ENCODE measurements around the gene RNF217. TPM values are rescaled to one million over a fixed set of nuclear protein-coding genes. Genes with fewer than 3 reads are reported as not detected.

RNF217 gene
- total RNA-seq, 1 donor from 2014 or later = 2.2 TPM

- H3K27ac Mint-ChIP-seq = no peak overlapping the region
- H3K9me3 Mint-ChIP-seq = no peaks in the 10 kb centered on the region
- intact Hi-C loops (cut with micrococcal nuclease) = no loop called here
- no peaks in the 10 kb centered on the region for H3K36me3 Mint-ChIP-seq (ENCODE audit: low read depth)
- peaks cover 31% of the 10 kb centered on the region for H3K27me3 Mint-ChIP-seq (ENCODE audit: low read depth)
- H3K4me1 Mint-ChIP-seq (ENCODE audit: low read depth) = no peaks in the 10 kb centered on the region
- DNase-seq (ENCODE audit: low spot score) = no peak
- no peak overlapping the region for H3K4me3 Mint-ChIP-seq (ENCODE audit: low read depth)
Measured at GRCh38 chr6:125097186-125097585, 134.9 kb downstream of the RNF217 start.

DNA sequence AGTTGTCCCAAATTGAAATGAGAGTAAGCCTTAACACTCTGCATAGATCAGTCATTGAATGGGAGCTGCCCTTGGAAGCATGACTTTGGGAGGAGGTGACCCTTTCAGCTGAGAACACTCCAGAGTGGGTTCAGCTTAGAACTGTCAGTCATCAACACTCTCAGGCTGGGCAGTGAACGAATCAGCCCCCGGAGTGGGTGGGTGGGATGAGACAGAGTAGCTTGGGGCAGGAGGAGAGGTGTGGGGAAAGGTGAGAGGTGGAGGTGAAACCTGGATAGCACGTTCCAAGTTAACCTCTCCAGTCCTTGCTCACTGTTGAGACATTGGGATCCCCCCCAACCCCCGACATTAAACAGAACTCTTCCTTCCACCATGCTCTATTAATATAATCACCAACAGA is 136.0 kb downstream of the RNF217 start:
- no peak overlapping the region for H3K27ac Mint-ChIP-seq
- no peaks in the 10 kb centered on the region for H3K4me1 Mint-ChIP-seq (ENCODE audit: low read depth)
- no peak overlapping the region for H3K4me3 Mint-ChIP-seq (ENCODE audit: low read depth)
- no peaks in the 10 kb centered on the region for H3K9me3 Mint-ChIP-seq
- no peak for DNase-seq (ENCODE audit: low spot score)
- peaks cover 31% of the 10 kb centered on the region for H3K27me3 Mint-ChIP-seq (ENCODE audit: low read depth)
- intact Hi-C loops (cut with micrococcal nuclease) = no loop called here
- no peaks in the 10 kb centered on the region for H3K36me3 Mint-ChIP-seq (ENCODE audit: low read depth)

GRCh38 chr6:125099211-125100073 is 137.2 kb downstream of the RNF217 start:
- DNase-seq (ENCODE audit: low spot score) = no peak
- no peaks in the 10 kb centered on the region for H3K9me3 Mint-ChIP-seq
- intact Hi-C loops (cut with micrococcal nuclease) = no loop called here
- H3K4me1 Mint-ChIP-seq (ENCODE audit: low read depth) = no peaks in the 10 kb centered on the region
- H3K27ac Mint-ChIP-seq = no peak overlapping the region
- peaks cover 31% of the 10 kb centered on the region for H3K27me3 Mint-ChIP-seq (ENCODE audit: low read depth)
- no peaks in the 10 kb centered on the region for H3K36me3 Mint-ChIP-seq (ENCODE audit: low read depth)
- H3K4me3 Mint-ChIP-seq (ENCODE audit: low read depth) = peak overlapping the region; percentile 55

DNA sequence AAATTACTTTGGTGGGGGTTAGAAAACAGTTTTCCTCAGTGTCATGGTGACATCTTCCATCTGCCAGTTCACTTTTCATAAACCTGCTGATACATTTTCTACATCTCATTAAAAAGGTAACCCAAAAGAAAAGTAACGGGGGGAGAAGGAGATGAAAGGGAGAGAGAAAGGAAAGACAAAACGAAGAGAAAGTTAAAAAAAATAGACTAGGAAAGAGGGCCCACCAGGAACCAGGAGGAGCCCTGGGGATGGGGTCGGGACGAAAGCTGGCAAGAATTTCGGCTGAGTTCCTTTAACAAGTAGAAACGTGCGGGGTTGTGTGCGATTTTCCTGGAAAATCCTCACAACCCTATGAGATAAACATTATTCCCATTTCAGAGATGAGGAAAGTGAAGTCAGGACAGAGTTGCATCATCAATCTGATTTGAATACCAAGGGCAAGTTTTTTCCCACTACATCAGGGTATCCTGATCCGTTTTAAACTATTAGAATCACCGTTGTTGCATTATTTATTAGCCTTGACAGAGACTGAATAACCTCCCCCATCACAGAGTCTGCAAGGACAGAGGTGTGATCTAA is 137.9 kb downstream of the RNF217 start:
- Mint-ChIP-seq H3K36me3 (ENCODE audit: low read depth) (no peaks in the 10 kb centered on the region), H3K9me3 (no peaks in the 10 kb centered on the region), H3K4me3 (ENCODE audit: low read depth) (peak overlapping the region; percentile 35)

GRCh38 chr6:125101128-125101527 is 138.9 kb downstream of the RNF217 start:
- H3K4me3 Mint-ChIP-seq (ENCODE audit: low read depth) = no peak overlapping the region
- intact Hi-C loops (cut with micrococcal nuclease) = no loop called here
- H3K27ac Mint-ChIP-seq = no peak overlapping the region
- no peaks in the 10 kb centered on the region for H3K36me3 Mint-ChIP-seq (ENCODE audit: low read depth)
- H3K4me1 Mint-ChIP-seq (ENCODE audit: low read depth) = no peaks in the 10 kb centered on the region
- DNase-seq (ENCODE audit: low spot score) = no peak
- peaks cover 31% of the 10 kb centered on the region for H3K27me3 Mint-ChIP-seq (ENCODE audit: low read depth)
- H3K9me3 Mint-ChIP-seq = no peaks in the 10 kb centered on the region

More for the DNA sequence above, 137.9 kb downstream of the RNF217 start:
- no peaks in the 10 kb centered on the region for H3K4me1 Mint-ChIP-seq (ENCODE audit: low read depth)
- H3K27me3 Mint-ChIP-seq (ENCODE audit: low read depth) = peaks cover 31% of the 10 kb centered on the region
- no peak overlapping the region for H3K27ac Mint-ChIP-seq
- DNase-seq (ENCODE audit: low spot score) = no peak
- intact Hi-C loops (cut with micrococcal nuclease) = no loop called here

GRCh38 chr6:125101631-125102030 is 139.4 kb downstream of the RNF217 start:
- DNase-seq (ENCODE audit: low spot score) = no peak
- no peak overlapping the region for H3K4me3 Mint-ChIP-seq (ENCODE audit: low read depth)

DNA sequence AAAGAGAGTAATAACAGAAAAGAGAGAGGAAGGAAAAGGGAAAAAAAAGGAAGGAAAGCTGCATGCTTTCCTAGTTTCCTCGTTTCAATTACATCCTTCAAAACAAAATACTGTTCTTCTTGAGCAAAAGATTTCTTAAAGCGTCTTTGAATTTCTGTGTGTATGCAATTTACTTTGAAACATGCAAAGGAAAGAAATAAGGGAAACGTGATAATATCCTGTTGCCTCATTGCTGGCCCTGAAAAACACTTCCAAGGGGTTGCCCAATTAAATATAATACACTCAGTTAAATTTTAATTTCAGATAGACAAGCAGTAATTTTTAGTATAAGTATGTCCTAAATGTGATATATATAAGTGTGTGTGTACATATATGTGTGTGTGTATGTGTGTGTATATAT is 140.2 kb downstream of the RNF217 start:
- H3K27me3 Mint-ChIP-seq (ENCODE audit: low read depth) = peaks cover 25% of the 10 kb centered on the region
- no peaks in the 10 kb centered on the region for H3K9me3 Mint-ChIP-seq
- intact Hi-C loops (cut with micrococcal nuclease) = no loop called here
- no peak overlapping the region for H3K27ac Mint-ChIP-seq
- no peaks in the 10 kb centered on the region for H3K36me3 Mint-ChIP-seq (ENCODE audit: low read depth)
- H3K4me3 Mint-ChIP-seq (ENCODE audit: low read depth) = no peak overlapping the region
- DNase-seq (ENCODE audit: low spot score) = no peak
- no peaks in the 10 kb centered on the region for H3K4me1 Mint-ChIP-seq (ENCODE audit: low read depth)

More at GRCh38 chr6:125101631-125102030, 139.4 kb downstream of the RNF217 start:
- no peaks in the 10 kb centered on the region for H3K36me3 Mint-ChIP-seq (ENCODE audit: low read depth)
- no peak overlapping the region for H3K27ac Mint-ChIP-seq
- no peaks in the 10 kb centered on the region for H3K4me1 Mint-ChIP-seq (ENCODE audit: low read depth)
- intact Hi-C loops (cut with micrococcal nuclease) = no loop called here
- no peaks in the 10 kb centered on the region for H3K9me3 Mint-ChIP-seq
- H3K27me3 Mint-ChIP-seq (ENCODE audit: low read depth) = peaks cover 30% of the 10 kb centered on the region

- H3K27me3 Mint-ChIP-seq (ENCODE audit: low read depth) = peaks cover 20% of the 10 kb centered on the region
Measured at GRCh38 chr6:125102891-125103290, 140.7 kb downstream of the RNF217 start.

GRCh38 chr6:125104425-125104824 is 142.2 kb downstream of the RNF217 start:
- peaks cover 3% of the 10 kb centered on the region for H3K9me3 Mint-ChIP-seq
- intact Hi-C loops (cut with micrococcal nuclease) = no loop called here
- no peak overlapping the region for H3K27ac Mint-ChIP-seq
- DNase-seq (ENCODE audit: low spot score) = no peak
- peaks cover 13% of the 10 kb centered on the region for H3K27me3 Mint-ChIP-seq (ENCODE audit: low read depth)
- no peak overlapping the region for H3K4me3 Mint-ChIP-seq (ENCODE audit: low read depth)
- H3K36me3 Mint-ChIP-seq (ENCODE audit: low read depth) = no peaks in the 10 kb centered on the region
- H3K4me1 Mint-ChIP-seq (ENCODE audit: low read depth) = no peaks in the 10 kb centered on the region

More at GRCh38 chr6:125102891-125103290, 140.7 kb downstream of the RNF217 start:
- no peak overlapping the region for H3K27ac Mint-ChIP-seq
- H3K4me1 Mint-ChIP-seq (ENCODE audit: low read depth) = no peaks in the 10 kb centered on the region
- no peak overlapping the region for H3K4me3 Mint-ChIP-seq (ENCODE audit: low read depth)
- no peaks in the 10 kb centered on the region for H3K36me3 Mint-ChIP-seq (ENCODE audit: low read depth)
- H3K9me3 Mint-ChIP-seq = no peaks in the 10 kb centered on the region
- intact Hi-C loops (cut with micrococcal nuclease) = no loop called here
- DNase-seq (ENCODE audit: low spot score) = no peak

DNA sequence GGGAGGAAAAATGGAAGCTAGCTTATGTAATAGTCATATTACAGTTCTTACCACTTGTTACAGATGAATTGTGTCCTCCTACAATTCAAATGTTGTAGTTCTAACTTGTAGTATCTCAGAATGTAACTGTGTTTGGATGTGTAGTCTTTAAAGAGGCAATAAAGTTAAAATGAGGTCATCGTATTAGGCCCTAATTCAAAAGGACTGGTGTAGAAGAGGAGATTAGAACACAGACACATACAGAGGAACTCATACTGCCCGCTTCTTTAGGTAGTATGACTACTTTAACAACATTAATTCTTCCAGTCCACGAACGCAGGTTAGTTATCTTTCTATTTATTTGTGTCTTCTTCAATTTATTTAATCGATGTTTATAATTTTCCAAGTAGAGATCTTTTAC is 144.8 kb downstream of the RNF217 start:
- Mint-ChIP-seq H3K27ac (no peak overlapping the region), H3K4me3 (ENCODE audit: low read depth) (no peak overlapping the region), H3K36me3 (ENCODE audit: low read depth) (peaks cover 8% of the 10 kb centered on the region), H3K4me1 (ENCODE audit: low read depth) (no peaks in the 10 kb centered on the region), H3K9me3 (peaks cover 29% of the 10 kb centered on the region), H3K27me3 (ENCODE audit: low read depth) (no peaks in the 10 kb centered on the region)
- intact Hi-C loops (cut with micrococcal nuclease) = no loop called here
- no peak for DNase-seq (ENCODE audit: low spot score)

DNA sequence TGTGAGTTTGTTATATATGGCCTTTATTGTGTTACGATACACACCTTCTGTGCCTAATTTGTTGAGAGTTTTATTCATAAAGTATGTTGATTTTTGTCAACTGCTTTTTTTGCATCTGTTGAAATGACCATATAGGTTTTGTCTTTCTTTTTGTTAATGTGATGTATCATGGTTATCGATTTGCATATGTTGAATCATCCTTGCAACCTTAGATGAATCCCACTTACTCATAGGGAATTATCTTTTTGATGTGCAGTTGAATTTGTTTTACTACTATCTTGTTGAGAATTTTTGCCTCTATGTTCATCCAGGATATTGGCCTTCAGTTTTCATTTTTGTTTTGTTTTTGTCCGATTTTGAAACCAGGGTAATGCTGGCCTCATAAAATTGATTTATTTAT is 145.7 kb downstream of the RNF217 start:
- no peak for DNase-seq (ENCODE audit: low spot score)
- Mint-ChIP-seq H3K4me1 (ENCODE audit: low read depth) (no peaks in the 10 kb centered on the region), H3K27ac (no peak overlapping the region), H3K36me3 (ENCODE audit: low read depth) (peaks cover 11% of the 10 kb centered on the region), H3K9me3 (peaks cover 35% of the 10 kb centered on the region), H3K27me3 (ENCODE audit: low read depth) (no peaks in the 10 kb centered on the region), H3K4me3 (ENCODE audit: low read depth) (no peak overlapping the region)
- intact Hi-C loops (cut with micrococcal nuclease) = no loop called here

DNA sequence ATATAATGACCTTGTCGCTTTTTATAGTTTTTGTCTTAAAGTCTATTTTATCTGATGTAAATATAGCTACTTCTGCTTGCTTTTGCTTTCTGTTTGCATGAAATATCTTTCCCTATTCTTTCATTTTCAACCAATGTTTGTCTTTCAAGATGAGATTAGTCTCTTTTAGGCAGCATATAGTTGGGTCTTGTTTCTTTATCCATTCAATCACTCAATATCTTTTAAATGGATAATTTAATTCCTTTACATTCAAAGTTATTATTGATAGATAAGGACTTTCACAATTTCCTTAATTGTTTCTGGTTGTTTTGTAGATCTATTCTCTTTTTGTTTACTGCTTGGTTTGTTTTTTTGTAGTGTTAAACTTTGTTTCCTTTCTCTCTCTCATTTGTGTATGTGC is 147.8 kb downstream of the RNF217 start:
- H3K27ac Mint-ChIP-seq = no peak overlapping the region
- intact Hi-C loops (cut with micrococcal nuclease) = loop anchor here (5.0 kb wide), 1 partner anchor 1308 kb away; the partner anchor contains the start of gene NKAIN2
- peaks cover 35% of the 10 kb centered on the region for H3K9me3 Mint-ChIP-seq
- DNase-seq (ENCODE audit: low spot score) = no peak
- H3K36me3 Mint-ChIP-seq (ENCODE audit: low read depth) = peaks cover 11% of the 10 kb centered on the region
- no peaks in the 10 kb centered on the region for H3K27me3 Mint-ChIP-seq (ENCODE audit: low read depth)
- no peak overlapping the region for H3K4me3 Mint-ChIP-seq (ENCODE audit: low read depth)
- H3K4me1 Mint-ChIP-seq (ENCODE audit: low read depth) = no peaks in the 10 kb centered on the region

Data from activated T-helper 2 cell treated with anti-CD3 and anti-CD28 coated beads, Interferon-gamma antibody, Interleukin-2, Interleukin-4, amounts not matched to agents 10 μg/mL and 5 μg/mL and 100 μg/mL, durations not matched to agents 14 hours and 24 hours and 36 hours (primary cell).